Right lobe of liver (tissue), 4 donors: Measurements from ENCODE around the gene HIGD2B.

ENCODE experiments used
- POLR2A ChIP-seq: fragments of 450-650 bp; IDR thresholded peaks from one replicate; pipeline ENCODE4 v1.6.1; 2017; ENCODE audit warnings: antibody characterized with exemption, mild to moderate bottlenecking
- TF ChIP-seq, protein P1 (sequence below), 4 donors: fragments of 200-600 bp in 3 of 4; fragments of 450-650 bp in 1 of 4; IDR thresholded peaks; one replicate each; pipeline versions ENCODE4 v1.5.1 to v1.8.0; 2016 to 2022; ENCODE audit warnings: antibody characterized with exemption in 4 of 4, mild to moderate bottlenecking in 2 of 4
- donor health status: DM: no; HTN: no; CAD: no.
- donor health status: DM: no; HTN: no; CAD: no.
- donor health status: DM: no; HTN: yes; CAD: no.

GRCh38 chr15:72680931-72681330, 5.1 kb downstream of the HIGD2B start:
- TF ChIP-seq, protein P1, sequence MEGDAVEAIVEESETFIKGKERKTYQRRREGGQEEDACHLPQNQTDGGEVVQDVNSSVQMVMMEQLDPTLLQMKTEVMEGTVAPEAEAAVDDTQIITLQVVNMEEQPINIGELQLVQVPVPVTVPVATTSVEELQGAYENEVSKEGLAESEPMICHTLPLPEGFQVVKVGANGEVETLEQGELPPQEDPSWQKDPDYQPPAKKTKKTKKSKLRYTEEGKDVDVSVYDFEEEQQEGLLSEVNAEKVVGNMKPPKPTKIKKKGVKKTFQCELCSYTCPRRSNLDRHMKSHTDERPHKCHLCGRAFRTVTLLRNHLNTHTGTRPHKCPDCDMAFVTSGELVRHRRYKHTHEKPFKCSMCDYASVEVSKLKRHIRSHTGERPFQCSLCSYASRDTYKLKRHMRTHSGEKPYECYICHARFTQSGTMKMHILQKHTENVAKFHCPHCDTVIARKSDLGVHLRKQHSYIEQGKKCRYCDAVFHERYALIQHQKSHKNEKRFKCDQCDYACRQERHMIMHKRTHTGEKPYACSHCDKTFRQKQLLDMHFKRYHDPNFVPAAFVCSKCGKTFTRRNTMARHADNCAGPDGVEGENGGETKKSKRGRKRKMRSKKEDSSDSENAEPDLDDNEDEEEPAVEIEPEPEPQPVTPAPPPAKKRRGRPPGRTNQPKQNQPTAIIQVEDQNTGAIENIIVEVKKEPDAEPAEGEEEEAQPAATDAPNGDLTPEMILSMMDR (IDR thresholded peaks at IDR 0.05), result no peak
- no peak for TF ChIP-seq POLR2A
